Liver (tissue), 9 donors: ENCODE results near the gene HHAT. TPM values are rescaled to one million over a fixed set of nuclear protein-coding genes. Genes with fewer than 3 reads are reported as not detected.

Experiments
- DNase-seq: peaks from one replicate; pipeline ENCODE4 v3.0.0-alpha.2; 2017; ENCODE audit warnings: low spot score
- H3K27ac ChIP-seq, 2 donors: one replicate each; pipeline ENCODE4 v1.7.0; 2013; ENCODE audit warnings: inconsistent platforms in 2 of 2, low read length in 2 of 2, control low read depth in 1 of 2, low read depth in 1 of 2, mild to moderate bottlenecking in 1 of 2
- H3K27me3 ChIP-seq, 4 donors: one replicate each; pipeline versions ENCODE4 v1.6.1 to v1.7.0; 2013; ENCODE audit warnings: low read length in 3 of 4, inconsistent platforms in 1 of 4, mild to moderate bottlenecking in 1 of 4, moderate library complexity in 1 of 4; ENCODE audit not compliant: control insufficient read depth in 4 of 4, insufficient read depth in 4 of 4
- H3K36me3 ChIP-seq, 4 donors: one replicate each; pipeline versions ENCODE4 v1.6.1 to v1.7.0; 2013; ENCODE audit warnings: low read length in 3 of 4, mild to moderate bottlenecking in 3 of 4, low read depth in 1 of 4, moderate library complexity in 1 of 4; ENCODE audit not compliant: control insufficient read depth in 4 of 4, insufficient read depth in 3 of 4
- H3K4me1 ChIP-seq, 4 donors: one replicate each; pipeline versions ENCODE4 v1.6.1 to v1.7.0; 2013; ENCODE audit warnings: low read length in 3 of 4, mild to moderate bottlenecking in 3 of 4, moderate library complexity in 1 of 4; ENCODE audit not compliant: control insufficient read depth in 4 of 4, insufficient read depth in 4 of 4
- H3K4me3 ChIP-seq, 3 donors: one replicate each; pipeline versions ENCODE4 v1.6.1 to v1.7.0; 2013; ENCODE audit warnings: low read length in 3 of 3, control low read depth in 1 of 3, low read depth in 1 of 3, mild to moderate bottlenecking in 1 of 3
- H3K9ac ChIP-seq, 2 donors: one replicate each; pipeline ENCODE4 v1.7.0; 2013; ENCODE audit warnings: low read length in 2 of 2, mild to moderate bottlenecking in 2 of 2, moderate library complexity in 2 of 2, control low read depth in 1 of 2, low read depth in 1 of 2
- H3K9me3 ChIP-seq, 4 donors: one replicate each; pipeline versions ENCODE4 v1.6.1 to v1.7.0; 2013; ENCODE audit warnings: low read length in 3 of 4; ENCODE audit not compliant: control insufficient read depth in 4 of 4
- ATF3 ChIP-seq: IDR thresholded peaks from 2 replicates; pipeline ENCODE4 v1.6.1; 2016; ENCODE audit warnings: antibody characterized with exemption
- CTCF ChIP-seq: fragments of 150-350 bp; IDR thresholded peaks from 2 replicates; pipeline ENCODE4 v1.5.1; 2017; ENCODE audit warnings: improper control_type of control experiment, low read depth, low read length; ENCODE audit not compliant: missing input control
- EGR1 ChIP-seq, 2 donors: IDR thresholded peaks; 2 replicates each; pipeline ENCODE4 v1.6.1; 2016 to 2018; ENCODE audit warnings: antibody characterized with exemption in 2 of 2, low read depth in 2 of 2
- FOXA1 ChIP-seq: IDR thresholded peaks from 2 replicates; pipeline ENCODE4 v1.6.1; 2016; ENCODE audit warnings: antibody characterized with exemption
- FOXA2 ChIP-seq: IDR thresholded peaks from 2 replicates; pipeline ENCODE4 v1.6.1; 2016; ENCODE audit warnings: antibody characterized with exemption
- GABPA ChIP-seq, 2 donors: IDR thresholded peaks in 1 of 2; conservative IDR thresholded peaks in 1 of 2; 2 replicates each; pipeline ENCODE4 v1.6.1; 2016; ENCODE audit warnings: antibody characterized with exemption in 2 of 2, mild to moderate bottlenecking in 1 of 2, moderate library complexity in 1 of 2
- HNF4A ChIP-seq, 2 donors: conservative IDR thresholded peaks; 2 replicates each; pipeline ENCODE4 v1.6.1; 2016; ENCODE audit warnings: antibody characterized with exemption in 2 of 2, mild to moderate bottlenecking in 2 of 2
- HNF4G ChIP-seq: IDR thresholded peaks from 2 replicates; pipeline ENCODE4 v1.6.1; 2016; ENCODE audit warnings: antibody characterized with exemption
- JUND ChIP-seq, 2 donors: IDR thresholded peaks; 2 replicates each; pipeline ENCODE4 v1.6.1; 2016; ENCODE audit warnings: antibody characterized with exemption in 2 of 2
- MAX ChIP-seq: IDR thresholded peaks from 2 replicates; pipeline ENCODE4 v1.6.1; 2016; ENCODE audit warnings: antibody characterized with exemption
- NR2F2 ChIP-seq: IDR thresholded peaks from 2 replicates; pipeline ENCODE4 v1.6.1; 2016; ENCODE audit warnings: antibody characterized with exemption
- RAD21 ChIP-seq, 2 donors: IDR thresholded peaks; 2 replicates each; pipeline ENCODE4 v1.6.1; 2016; ENCODE audit warnings: antibody characterized with exemption in 2 of 2, mild to moderate bottlenecking in 2 of 2
- RXRA ChIP-seq, 2 donors: IDR thresholded peaks; 2 replicates each; pipeline ENCODE4 v1.6.1; 2017 to 2018; ENCODE audit warnings: antibody characterized with exemption in 2 of 2, mild to moderate bottlenecking in 1 of 2
- SP1 ChIP-seq: IDR thresholded peaks from 2 replicates; pipeline ENCODE4 v1.6.1; 2018; ENCODE audit warnings: antibody characterized with exemption, mild to moderate bottlenecking
- TAF1 ChIP-seq: conservative IDR thresholded peaks from 2 replicates; pipeline ENCODE4 v1.6.1; 2016; ENCODE audit warnings: antibody characterized with exemption, mild to moderate bottlenecking
- YY1 ChIP-seq: IDR thresholded peaks from 2 replicates; pipeline ENCODE4 v1.6.1; 2016; ENCODE audit warnings: antibody characterized with exemption, mild to moderate bottlenecking
- ZBTB33 ChIP-seq: IDR thresholded peaks from 2 replicates; pipeline ENCODE4 v1.6.1; 2016; ENCODE audit warnings: antibody characterized with exemption
- WGBS: extraction: QIAGEN DNeasy Blood & Tissue Kit; methylation state at CpG from one replicate; pipeline ENCODE4 v1.1.7; 2013; 5-methylcytosine and 5-hydroxymethylcytosine counted together
- polyA plus RNA-seq, 2 donors: library from polyadenylated mRNA; stranded (reverse) in 1 of 2; unstranded in 1 of 2; fragments of 200-250 nt in 1 of 2; fragments of >200 nt in 1 of 2; fragmentation: Nextera tagmentation in 1 of 2; extraction: Ambion mirVana in 1 of 2; gene quantifications; one replicate each; pipeline versions ENCODE4 v1.2.1 to v1.2.3, GENCODE V29; 2013 to 2015
- total RNA-seq, 2 donors: library from RNA; depleted of rRNA; stranded (reverse); fragments of >200 nt; gene quantifications; one replicate each; pipeline ENCODE4 v1.2.3, GENCODE V29; 2014
- TF ChIP-seq, protein P1 (sequence below): IDR thresholded peaks from 2 replicates; pipeline ENCODE4 v1.6.1; 2016; ENCODE audit warnings: antibody characterized with exemption, mild to moderate bottlenecking
- donor health status: healthy.
- donor health status: healthy.
- donor health status: healthy.
- donor health status: healthy.
- donor health status: healthy.

HHAT gene
- total and polyA plus RNA-seq, 4 donors: 1.3 to 2.2 (median 1.6) TPM

- TF ChIP-seq MAX (peak; percentile 35), YY1 (peak; percentile 52)
Observed at GRCh38 chr1:210385228-210385627, 56.5 kb downstream of the HHAT start (continued).

GRCh38 chr1:210394281-210394821, 65.6 kb downstream of the HHAT start:
- Histone ChIP-seq H3K27me3 (no peaks in the 10 kb centered on the region), H3K27ac (no peak overlapping the region), H3K9ac (no peak overlapping the region), H3K9me3 (no peaks in the 10 kb centered on the region), H3K4me3 (no peak overlapping the region), H3K4me1 (no peaks in the 10 kb centered on the region), H3K36me3 (no peaks in the 10 kb centered on the region)
- 88% methylated on average over 6 of the region's 6 CpGs for WGBS
- TF ChIP-seq JUND (IDR thresholded peaks at IDR 0.05) (no peak), EGR1 (IDR thresholded peaks at IDR 0.05; ENCODE audit: low read depth in 2 of 2) (no peak), HNF4G (no peak), FOXA2 (no peak), FOXA1 (no peak), CTCF (no peak)
- no peak for DNase-seq

DNA sequence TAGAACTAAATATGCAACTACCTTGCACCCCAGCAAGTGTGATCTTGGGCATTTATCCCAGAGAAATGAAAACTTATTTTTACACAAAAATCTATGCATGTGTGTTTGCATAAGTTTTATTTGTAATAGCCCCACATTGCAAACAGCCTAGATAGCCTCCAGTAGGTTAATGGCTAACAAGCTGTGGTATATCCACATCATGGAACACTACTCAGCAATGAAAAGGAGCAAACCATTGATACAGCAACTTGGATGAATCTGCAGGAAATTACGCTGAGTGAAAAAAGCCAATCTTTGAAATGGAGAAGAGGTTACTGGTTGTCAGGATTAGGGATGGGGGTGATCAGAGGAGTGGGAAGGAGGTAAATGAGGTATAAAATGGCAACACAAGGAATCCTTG, 67.8 kb downstream of the HHAT start:
- H3K27ac ChIP-seq: no peak overlapping the region
- no peaks in the 10 kb centered on the region for H3K36me3 ChIP-seq
- H3K9ac ChIP-seq: no peak overlapping the region
- H3K9me3 ChIP-seq: no peaks in the 10 kb centered on the region
- no peak for TF ChIP-seq HNF4A (conservative IDR thresholded peaks at IDR 0.05)
- no peak for TF ChIP-seq RXRA (IDR thresholded peaks at IDR 0.05)
- TF ChIP-seq MAX: no peak
- TF ChIP-seq CTCF: no peak
- no peak for TF ChIP-seq RAD21 (IDR thresholded peaks at IDR 0.05)
- no peak for TF ChIP-seq FOXA1
- TF ChIP-seq GABPA (IDR thresholded peaks at IDR 0.05 in 1 of 2, conservative IDR thresholded peaks at IDR 0.05 in 1 of 2): no peak
- TF ChIP-seq NR2F2: no peak
- no peak for TF ChIP-seq HNF4G
- no peak for TF ChIP-seq SP1
- no peak for TF ChIP-seq ZBTB33
- TF ChIP-seq, protein P1, sequence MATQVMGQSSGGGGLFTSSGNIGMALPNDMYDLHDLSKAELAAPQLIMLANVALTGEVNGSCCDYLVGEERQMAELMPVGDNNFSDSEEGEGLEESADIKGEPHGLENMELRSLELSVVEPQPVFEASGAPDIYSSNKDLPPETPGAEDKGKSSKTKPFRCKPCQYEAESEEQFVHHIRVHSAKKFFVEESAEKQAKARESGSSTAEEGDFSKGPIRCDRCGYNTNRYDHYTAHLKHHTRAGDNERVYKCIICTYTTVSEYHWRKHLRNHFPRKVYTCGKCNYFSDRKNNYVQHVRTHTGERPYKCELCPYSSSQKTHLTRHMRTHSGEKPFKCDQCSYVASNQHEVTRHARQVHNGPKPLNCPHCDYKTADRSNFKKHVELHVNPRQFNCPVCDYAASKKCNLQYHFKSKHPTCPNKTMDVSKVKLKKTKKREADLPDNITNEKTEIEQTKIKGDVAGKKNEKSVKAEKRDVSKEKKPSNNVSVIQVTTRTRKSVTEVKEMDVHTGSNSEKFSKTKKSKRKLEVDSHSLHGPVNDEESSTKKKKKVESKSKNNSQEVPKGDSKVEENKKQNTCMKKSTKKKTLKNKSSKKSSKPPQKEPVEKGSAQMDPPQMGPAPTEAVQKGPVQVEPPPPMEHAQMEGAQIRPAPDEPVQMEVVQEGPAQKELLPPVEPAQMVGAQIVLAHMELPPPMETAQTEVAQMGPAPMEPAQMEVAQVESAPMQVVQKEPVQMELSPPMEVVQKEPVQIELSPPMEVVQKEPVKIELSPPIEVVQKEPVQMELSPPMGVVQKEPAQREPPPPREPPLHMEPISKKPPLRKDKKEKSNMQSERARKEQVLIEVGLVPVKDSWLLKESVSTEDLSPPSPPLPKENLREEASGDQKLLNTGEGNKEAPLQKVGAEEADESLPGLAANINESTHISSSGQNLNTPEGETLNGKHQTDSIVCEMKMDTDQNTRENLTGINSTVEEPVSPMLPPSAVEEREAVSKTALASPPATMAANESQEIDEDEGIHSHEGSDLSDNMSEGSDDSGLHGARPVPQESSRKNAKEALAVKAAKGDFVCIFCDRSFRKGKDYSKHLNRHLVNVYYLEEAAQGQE: no peak
- no peak for TF ChIP-seq ATF3
- no peak for TF ChIP-seq EGR1 (IDR thresholded peaks at IDR 0.05; ENCODE audit: low read depth in 2 of 2)
- TF ChIP-seq FOXA2: no peak
- no peak for TF ChIP-seq TAF1
- TF ChIP-seq JUND (IDR thresholded peaks at IDR 0.05): no peak
- TF ChIP-seq YY1: no peak
- no peak overlapping the region for H3K4me3 ChIP-seq
- no peaks in the 10 kb centered on the region for H3K27me3 ChIP-seq
- H3K4me1 ChIP-seq: no peaks in the 10 kb centered on the region
- no peak for DNase-seq
- 96% methylated on average over 1 of the region's 1 CpG for WGBS
